ENCODE measurements around the gene DTWD2. TPM values are rescaled to one million over a fixed set of nuclear protein-coding genes. Genes with fewer than 3 reads are reported as not detected.
"Not testable (repeated sequence)": the region's sequence is repeated elsewhere in the genome, so short reads cannot be mapped to it uniquely, and the experiment has no call there.

Gene DTWD2
- total RNA-seq, 3 donors from 2014 or later: 5.8 to 11.4 (median 9.2) TPM

DNA sequence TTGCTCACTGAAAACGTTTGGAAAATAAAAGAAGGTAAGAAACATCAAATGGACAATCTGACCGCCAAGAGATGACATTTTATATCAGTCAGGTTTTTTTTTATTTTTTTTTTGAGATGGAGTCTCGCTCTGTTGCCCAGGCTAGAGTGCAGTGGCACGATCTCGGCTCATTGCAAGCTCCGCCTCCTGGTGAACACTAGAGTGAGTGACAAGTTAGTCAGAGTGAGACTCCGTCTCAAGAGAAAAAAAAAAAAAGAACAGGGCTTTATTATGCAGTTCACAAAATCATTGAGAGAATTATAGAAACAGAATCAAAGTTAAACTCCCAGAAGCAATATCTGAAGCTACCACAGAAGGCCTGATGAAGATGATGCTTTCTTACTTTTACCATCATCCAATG is 70.1 kb downstream of the DTWD2 start:
- Histone ChIP-seq H3K36me3 (ENCODE audit: low read depth) (no peaks in the 10 kb centered on the region), H3K4me1 (ENCODE audit: low read depth) (no peaks in the 10 kb centered on the region), H3K9me3 (no peaks in the 10 kb centered on the region), H3K4me3 (no peak overlapping the region)
- intact Hi-C loops (cut with DNase I, micrococcal nuclease): no loop called here
- TF ChIP-seq, protein P1, sequence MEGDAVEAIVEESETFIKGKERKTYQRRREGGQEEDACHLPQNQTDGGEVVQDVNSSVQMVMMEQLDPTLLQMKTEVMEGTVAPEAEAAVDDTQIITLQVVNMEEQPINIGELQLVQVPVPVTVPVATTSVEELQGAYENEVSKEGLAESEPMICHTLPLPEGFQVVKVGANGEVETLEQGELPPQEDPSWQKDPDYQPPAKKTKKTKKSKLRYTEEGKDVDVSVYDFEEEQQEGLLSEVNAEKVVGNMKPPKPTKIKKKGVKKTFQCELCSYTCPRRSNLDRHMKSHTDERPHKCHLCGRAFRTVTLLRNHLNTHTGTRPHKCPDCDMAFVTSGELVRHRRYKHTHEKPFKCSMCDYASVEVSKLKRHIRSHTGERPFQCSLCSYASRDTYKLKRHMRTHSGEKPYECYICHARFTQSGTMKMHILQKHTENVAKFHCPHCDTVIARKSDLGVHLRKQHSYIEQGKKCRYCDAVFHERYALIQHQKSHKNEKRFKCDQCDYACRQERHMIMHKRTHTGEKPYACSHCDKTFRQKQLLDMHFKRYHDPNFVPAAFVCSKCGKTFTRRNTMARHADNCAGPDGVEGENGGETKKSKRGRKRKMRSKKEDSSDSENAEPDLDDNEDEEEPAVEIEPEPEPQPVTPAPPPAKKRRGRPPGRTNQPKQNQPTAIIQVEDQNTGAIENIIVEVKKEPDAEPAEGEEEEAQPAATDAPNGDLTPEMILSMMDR (IDR thresholded peaks at IDR 0.05): no peak
- ATAC-seq: no peak
- no peak for DNase-seq

DNA sequence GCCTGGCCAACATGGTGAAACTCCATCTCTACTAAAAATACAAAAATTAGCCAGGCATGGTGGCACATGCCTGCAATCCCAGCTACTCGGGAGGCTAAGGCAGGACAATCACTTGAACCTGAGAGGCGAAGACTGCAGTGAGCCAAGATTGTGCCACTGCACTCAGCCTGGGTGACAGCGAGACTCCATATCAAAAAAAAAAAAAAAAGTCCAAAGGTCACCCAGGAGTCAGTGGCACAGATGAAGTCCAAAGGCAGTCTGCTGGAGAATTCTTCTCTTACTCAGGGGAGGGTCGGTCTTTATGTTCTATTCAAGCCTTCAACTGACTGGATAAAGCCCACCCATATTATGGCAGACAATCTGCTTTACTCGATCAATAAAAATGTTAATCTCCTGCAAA is 80.8 kb downstream of the DTWD2 start:
- H3K4me3 ChIP-seq; DNase-seq; ATAC-seq; H3K4me1 ChIP-seq (ENCODE audit: low read depth); H3K9me3 ChIP-seq; H3K36me3 ChIP-seq (ENCODE audit: low read depth); intact Hi-C loops (cut with DNase I, micrococcal nuclease): not testable (repeated sequence)

DNA sequence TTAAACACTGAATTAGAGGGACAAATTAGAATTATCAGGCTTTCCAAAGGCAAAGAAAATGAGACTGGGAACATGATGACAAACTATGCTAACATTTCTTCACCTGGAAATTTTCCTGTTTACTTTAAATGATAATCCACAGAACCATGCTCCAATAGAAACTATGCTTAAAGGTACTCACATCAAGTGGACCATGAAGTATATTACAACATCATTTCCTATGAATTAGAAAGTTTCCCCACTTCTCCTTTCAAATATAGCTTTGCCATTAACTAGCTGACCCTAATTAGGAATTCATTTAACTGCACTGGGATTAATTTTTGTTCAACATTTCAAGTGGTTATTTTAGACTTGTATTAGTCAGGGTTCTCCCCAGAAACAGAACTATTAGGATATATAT is 81.4 kb downstream of the DTWD2 start:
- ATAC-seq (no peak), DNase-seq (no peak)
- no peaks in the 10 kb centered on the region for H3K4me1 ChIP-seq (ENCODE audit: low read depth)
- no peaks in the 10 kb centered on the region for H3K9me3 ChIP-seq
- H3K36me3 ChIP-seq (ENCODE audit: low read depth): no peaks in the 10 kb centered on the region
- H3K4me3 ChIP-seq: no peak overlapping the region
- TF ChIP-seq, protein P1 (IDR thresholded peaks at IDR 0.05): no peak
- intact Hi-C loops (cut with DNase I, micrococcal nuclease): no loop called here

DNA sequence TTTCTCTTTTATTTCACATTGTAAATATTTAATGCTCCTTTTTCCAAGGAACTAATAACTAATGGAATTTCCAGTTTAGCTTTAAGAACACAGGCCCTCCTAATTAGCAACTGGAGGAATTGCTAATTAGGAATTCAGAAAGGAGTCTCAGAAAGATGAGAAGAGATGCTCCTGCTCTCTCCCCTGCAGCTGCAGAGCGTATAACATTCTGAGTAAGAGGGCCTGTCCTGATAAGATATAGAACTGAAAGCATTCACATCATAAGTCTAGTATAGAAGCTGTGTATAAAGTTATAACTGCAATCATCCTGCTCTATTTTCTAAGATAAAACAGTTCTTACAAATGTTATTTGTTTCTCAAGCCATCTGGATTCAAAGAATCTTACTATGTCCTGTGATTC is 83.2 kb downstream of the DTWD2 start:
- H3K4me3 ChIP-seq: no peak overlapping the region
- no peaks in the 10 kb centered on the region for H3K36me3 ChIP-seq (ENCODE audit: low read depth)
- TF ChIP-seq, protein P1 (IDR thresholded peaks at IDR 0.05): no peak
- intact Hi-C loops (cut with DNase I, micrococcal nuclease): no loop called here
- no peaks in the 10 kb centered on the region for H3K9me3 ChIP-seq
- DNase-seq (no peak), ATAC-seq (no peak)
- no peaks in the 10 kb centered on the region for H3K4me1 ChIP-seq (ENCODE audit: low read depth)

DNA sequence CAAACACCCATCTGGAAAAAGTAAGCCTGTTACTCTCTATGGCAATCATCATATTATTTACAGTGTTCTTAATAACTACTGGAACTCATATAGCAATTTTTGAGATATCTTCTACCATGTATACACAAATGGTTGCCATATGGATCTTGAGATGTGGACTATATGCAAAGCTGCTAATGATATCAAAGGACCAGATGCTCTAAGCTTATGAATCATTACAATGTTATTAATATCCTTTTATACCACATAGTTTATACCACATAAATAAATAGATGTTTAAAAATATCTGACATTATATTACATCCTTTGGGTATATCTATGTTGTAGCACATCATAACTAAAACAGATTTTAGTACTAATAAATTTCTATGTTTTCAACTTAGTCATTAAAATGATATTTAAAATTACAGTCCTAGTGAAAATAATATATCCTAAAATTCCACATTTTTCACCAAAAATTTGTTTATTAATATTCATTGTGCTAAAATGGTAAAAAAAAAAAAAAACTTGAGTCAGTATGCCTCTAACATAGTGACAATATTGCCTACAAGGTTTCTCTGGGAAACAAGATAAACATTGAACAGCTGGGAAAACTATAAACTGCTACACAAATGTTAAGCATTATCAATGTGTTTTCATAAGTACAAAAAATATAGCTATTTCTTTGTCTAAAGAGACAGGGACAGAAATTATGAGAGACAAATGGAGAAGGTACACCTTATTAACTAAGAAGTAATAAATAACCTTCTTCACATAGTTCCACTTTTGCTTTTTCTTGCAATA is 85.5 kb downstream of the DTWD2 start:
- TF ChIP-seq, protein P1 (IDR thresholded peaks at IDR 0.05): no peak
- ATAC-seq (no peak), DNase-seq (no peak)

DNA sequence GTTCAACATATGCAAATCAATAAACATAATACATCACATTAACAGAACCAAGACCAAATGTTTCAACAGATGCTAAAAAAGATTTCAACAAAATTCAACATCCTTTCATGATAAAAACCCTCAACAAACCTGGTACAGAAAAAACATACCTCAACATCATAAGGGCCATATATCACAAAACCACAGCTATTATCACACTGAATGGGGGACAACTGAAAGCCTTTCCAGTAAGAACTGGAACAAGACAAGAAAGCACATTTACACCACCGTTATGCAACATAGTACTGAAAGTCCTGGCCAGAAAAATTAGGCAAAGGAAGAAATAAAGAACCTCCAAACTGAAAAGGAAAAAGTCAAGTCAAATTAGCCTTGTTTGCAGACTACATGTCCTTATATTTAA is 93.6 kb downstream of the DTWD2 start:
- Histone ChIP-seq H3K4me3 (no peak overlapping the region), H3K9me3 (no peaks in the 10 kb centered on the region), H3K36me3 (ENCODE audit: low read depth) (no peaks in the 10 kb centered on the region), H3K4me1 (ENCODE audit: low read depth) (no peaks in the 10 kb centered on the region)
- DNase-seq (no peak), ATAC-seq (no peak)
- TF ChIP-seq, protein P1 (IDR thresholded peaks at IDR 0.05): no peak
- intact Hi-C loops (cut with DNase I, micrococcal nuclease): no loop called here

More for the DNA sequence above, 85.5 kb downstream of the DTWD2 start:
- intact Hi-C loops (cut with DNase I, micrococcal nuclease): no loop called here
- Histone ChIP-seq H3K36me3 (ENCODE audit: low read depth) (no peaks in the 10 kb centered on the region), H3K4me3 (no peak overlapping the region), H3K9me3 (no peaks in the 10 kb centered on the region), H3K4me1 (ENCODE audit: low read depth) (no peaks in the 10 kb centered on the region)
